K562 (cell line): ENCODE results near the gene ECT2L.

Source experiments
- RCOR1 ChIP-seq, 2 experiments: IDR thresholded peaks; 2 replicates each; pipeline ENCODE4 v1.6.1; 2012; ENCODE audit warnings: low read depth in 2 of 2, low read length in 2 of 2, borderline replicate concordance in 1 of 2, improper control_type of control experiment in 1 of 2
- SRSF7 ChIP-seq: fragments of 200-400 bp; formaldehyde crosslinking; optimal IDR thresholded peaks from 2 replicates; pipeline ENCODE3; 2017; ENCODE audit warnings: mild to moderate bottlenecking, low read depth, low read length
- TF ChIP-seq, protein P1 (sequence below): fragments of 450-650 bp; IDR thresholded peaks from 2 replicates; pipeline ENCODE4 v1.6.1; 2016

DNA sequence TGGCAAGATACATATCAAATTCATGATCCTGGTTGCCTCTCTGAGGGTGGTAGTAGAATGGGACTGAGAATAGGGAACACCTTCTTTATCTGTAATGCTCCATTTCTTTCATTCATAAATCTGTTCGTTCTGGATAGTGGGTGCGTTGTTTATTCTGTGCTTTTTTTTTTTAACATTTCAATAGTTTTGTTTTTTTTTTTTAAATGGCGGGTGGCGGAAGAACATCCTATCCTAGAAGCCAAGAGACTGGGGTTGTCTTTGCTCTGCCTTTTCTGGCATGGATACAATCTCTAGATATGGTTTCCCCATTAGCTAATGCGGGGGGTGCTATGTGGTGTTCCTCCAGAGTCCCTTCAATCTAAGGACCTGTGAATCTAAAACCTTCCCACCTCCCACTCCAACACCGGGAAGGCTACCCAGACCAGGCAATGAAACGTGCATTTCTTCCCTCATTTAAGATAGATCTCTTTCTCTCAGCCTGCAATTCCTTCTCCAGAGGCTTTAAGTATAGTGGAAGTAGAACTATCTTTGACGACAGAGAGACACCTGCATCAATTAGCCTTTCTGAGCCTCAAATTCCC lies 23.2 kb upstream of the ECT2L start:
- TF ChIP-seq SRSF7, result no peak
- TF ChIP-seq, protein P1, sequence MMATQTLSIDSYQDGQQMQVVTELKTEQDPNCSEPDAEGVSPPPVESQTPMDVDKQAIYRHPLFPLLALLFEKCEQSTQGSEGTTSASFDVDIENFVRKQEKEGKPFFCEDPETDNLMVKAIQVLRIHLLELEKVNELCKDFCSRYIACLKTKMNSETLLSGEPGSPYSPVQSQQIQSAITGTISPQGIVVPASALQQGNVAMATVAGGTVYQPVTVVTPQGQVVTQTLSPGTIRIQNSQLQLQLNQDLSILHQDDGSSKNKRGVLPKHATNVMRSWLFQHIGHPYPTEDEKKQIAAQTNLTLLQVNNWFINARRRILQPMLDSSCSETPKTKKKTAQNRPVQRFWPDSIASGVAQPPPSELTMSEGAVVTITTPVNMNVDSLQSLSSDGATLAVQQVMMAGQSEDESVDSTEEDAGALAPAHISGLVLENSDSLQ, result no peak
- no peak for TF ChIP-seq RCOR1 (IDR thresholded peaks at IDR 0.05; ENCODE audit: borderline replicate concordance in 1 of 2, low read depth in 2 of 2, low read length in 2 of 2)
